OCI-LY3 (cell line): ENCODE measurements around the gene NLRC5.

Experiments used
- H2AFZ ChIP-seq: fragments of 200-600, 300-600 bp; shearing (Covaris generic); 2 replicates; pipeline ENCODE4 v1.6.0; 2014; ENCODE audit warnings: antibody characterized with exemption, low read depth, low read length
- H3K27ac ChIP-seq: fragments of 200-600, 300-600 bp; sonication (generic); 2 replicates; pipeline ENCODE4 v1.5.1; 2014; ENCODE audit warnings: mild to moderate bottlenecking, low read length, moderate library complexity, mixed read lengths
- H3K27me3 ChIP-seq: fragments of 200-600, 300-600 bp; sonication (generic); 2 replicates; pipeline ENCODE4 v1.6.1; 2014; ENCODE audit warnings: low read depth, low read length, mixed read lengths
- H3K36me3 ChIP-seq: fragments of 200-600, 300-600 bp; sonication (generic); replicated peaks from 2 replicates; pipeline ENCODE3; 2014; ENCODE audit warnings: low read depth, low read length, mixed read lengths
- H3K4me1 ChIP-seq: fragments of 300-600, 200-600 bp; sonication (generic); 2 replicates; pipeline ENCODE4 v1.6.1; 2014; ENCODE audit warnings: low read length, mixed read lengths
- H3K4me2 ChIP-seq: fragments of 200-600, 300-600 bp; sonication (generic); 2 replicates; pipeline ENCODE4 v1.6.1; 2014; ENCODE audit warnings: low read length, mixed read lengths
- H3K4me3 ChIP-seq: fragments of 300-600, 200-600 bp; sonication (generic); 2 replicates; pipeline ENCODE4 v1.5.1; 2014; ENCODE audit warnings: antibody characterized with exemption, mild to moderate bottlenecking, low read length, moderate library complexity
- H3K79me2 ChIP-seq: fragments of 300-600, 200-600 bp; shearing (Covaris generic); 2 replicates; pipeline ENCODE4 v1.6.1; 2014; ENCODE audit warnings: mild to moderate bottlenecking, low read length, mixed read lengths
- H3K9ac ChIP-seq: fragments of 300-600, 200-600 bp; shearing (Covaris generic); 2 replicates; pipeline ENCODE4 v1.6.0; 2014; ENCODE audit warnings: mild to moderate bottlenecking, low read length, moderate library complexity
- H3K9me3 ChIP-seq: fragments of 200-600, 300-600 bp; shearing (Covaris generic); 2 replicates; pipeline ENCODE4 v1.6.1; 2014; ENCODE audit warnings: low read length, mixed read lengths; ENCODE audit not compliant: insufficient read depth
- H4K20me1 ChIP-seq: fragments of 200-600, 300-600 bp; sonication (generic); 2 replicates; pipeline ENCODE4 v1.6.1; 2016; ENCODE audit warnings: low read length, mixed read lengths; ENCODE audit not compliant: insufficient read depth
- CTCF ChIP-seq: fragments of 200-600, 300-600 bp; sonication (generic); IDR thresholded peaks from 2 replicates; pipeline ENCODE4 v1.5.1; 2014; ENCODE audit warnings: antibody characterized with exemption, low read length, low read depth
- EZH2phosphoT487 ChIP-seq: fragments of 200-600 bp; shearing (Covaris generic); IDR thresholded peaks from 2 replicates; pipeline ENCODE4 v1.6.1; 2018; ENCODE audit warnings: antibody characterized with exemption, mixed run types, low read depth

NLRC5 gene

DNA sequence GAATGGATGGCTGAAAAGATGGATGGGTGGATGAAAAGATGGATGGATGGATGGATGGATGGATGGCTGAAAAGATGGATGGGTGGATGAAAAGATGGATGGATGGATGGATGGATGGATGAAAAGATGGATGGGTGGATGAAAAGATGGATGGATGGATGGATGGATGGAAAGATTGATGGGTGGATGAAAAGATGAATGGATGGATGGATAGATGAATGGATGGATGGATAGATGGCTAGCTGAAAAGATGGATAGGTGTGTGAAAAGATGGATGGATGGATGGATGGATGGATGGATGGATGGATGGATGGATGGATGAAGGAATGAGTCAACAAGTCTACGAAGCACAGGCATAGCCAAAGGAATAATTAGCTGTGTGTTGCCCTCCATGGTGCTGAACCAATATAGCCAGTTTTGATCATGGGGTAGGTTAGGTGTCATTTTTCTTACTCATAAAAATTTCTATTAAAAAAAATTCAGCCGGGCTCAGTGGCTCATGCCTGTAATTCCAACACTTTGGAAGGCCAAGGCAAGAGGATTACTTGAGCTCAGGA, 41.1 kb downstream of the NLRC5 start:
- no peak overlapping the region for H3K9ac ChIP-seq
- no peak overlapping the region for H3K27ac ChIP-seq
- H3K4me1 ChIP-seq = peaks cover 3% of the 10 kb centered on the region; the same call in 1 of the 2 replicates
- H3K36me3 ChIP-seq = peaks cover 11% of the 10 kb centered on the region
- H3K27me3 ChIP-seq = no peaks in the 10 kb centered on the region
- no peak for TF ChIP-seq CTCF
- TF ChIP-seq EZH2phosphoT487 = no peak
- H3K79me2 ChIP-seq = no peaks in the 10 kb centered on the region
- no peak overlapping the region for H3K4me2 ChIP-seq
- H3K4me3 ChIP-seq = no peak overlapping the region
- no peaks in the 10 kb centered on the region for H3K9me3 ChIP-seq
- no peak overlapping the region for H2AFZ ChIP-seq
- H4K20me1 ChIP-seq = no peaks in the 10 kb centered on the region

DNA sequence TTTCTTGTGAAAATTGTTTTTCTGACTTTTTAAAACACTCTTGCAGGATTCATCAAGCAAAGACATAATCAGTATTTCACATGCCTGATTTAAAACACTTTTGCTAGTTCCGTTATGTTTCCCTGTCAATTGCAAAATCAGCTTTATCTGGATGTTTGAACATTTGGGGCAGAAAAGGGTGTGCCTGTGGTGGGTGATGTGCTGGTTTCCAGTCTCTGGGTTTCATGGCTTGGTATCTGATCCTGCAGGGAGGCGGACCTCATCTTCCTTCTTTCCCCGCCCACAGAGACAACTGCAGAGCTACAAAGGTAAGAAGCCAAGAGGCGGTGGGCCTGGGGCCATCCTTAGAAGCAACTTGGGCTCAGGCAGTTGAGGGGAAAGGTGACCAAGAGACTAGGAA, 41.8 kb downstream of the NLRC5 start:
- no peaks in the 10 kb centered on the region for H4K20me1 ChIP-seq
- H3K27me3 ChIP-seq = no peaks in the 10 kb centered on the region
- no peak overlapping the region for H2AFZ ChIP-seq
- TF ChIP-seq EZH2phosphoT487 (no peak), CTCF (no peak)
- H3K4me2 ChIP-seq = no peak overlapping the region
- no peaks in the 10 kb centered on the region for H3K9me3 ChIP-seq
- H3K9ac ChIP-seq = no peak overlapping the region
- no peaks in the 10 kb centered on the region for H3K79me2 ChIP-seq
- H3K4me3 ChIP-seq = no peak overlapping the region
- no peak overlapping the region for H3K27ac ChIP-seq
- H3K36me3 ChIP-seq = peaks cover 10% of the 10 kb centered on the region
- peaks cover 3% of the 10 kb centered on the region; the same call in 1 of the 2 replicates for H3K4me1 ChIP-seq

DNA sequence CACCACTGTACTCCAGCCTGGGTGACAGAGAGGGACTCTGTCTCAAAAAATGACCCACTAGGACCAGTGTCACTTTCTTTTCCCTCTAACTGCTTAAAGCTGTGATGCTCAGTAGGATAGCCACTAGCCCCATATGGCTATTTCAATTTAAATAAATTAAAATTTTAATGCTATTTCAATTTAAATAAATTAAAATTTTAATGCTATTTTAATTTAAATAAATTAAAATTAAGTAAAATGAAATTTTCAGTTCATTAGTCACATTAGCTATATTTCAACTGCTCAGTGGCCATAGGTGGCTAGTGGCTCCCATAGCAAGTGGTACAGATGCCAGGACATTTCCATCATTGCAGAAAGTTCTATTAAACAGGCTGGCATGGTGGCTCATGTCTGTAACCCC, 43.0 kb downstream of the NLRC5 start:
- Histone ChIP-seq H3K36me3 (peaks cover 10% of the 10 kb centered on the region), H3K4me1 (peaks cover 3% of the 10 kb centered on the region; the same call in 1 of the 2 replicates), H3K79me2 (no peaks in the 10 kb centered on the region), H3K4me2 (no peak overlapping the region), H4K20me1 (no peaks in the 10 kb centered on the region), H3K9me3 (no peaks in the 10 kb centered on the region), H3K27ac (no peak overlapping the region), H2AFZ (no peak overlapping the region), H3K4me3 (no peak overlapping the region), H3K27me3 (no peaks in the 10 kb centered on the region), H3K9ac (no peak overlapping the region)
- TF ChIP-seq EZH2phosphoT487 = no peak
- TF ChIP-seq CTCF = no peak

GRCh38 chr16:57032931-57033330, 43.6 kb downstream of the NLRC5 start:
- H3K9ac ChIP-seq = no peak overlapping the region
- no peaks in the 10 kb centered on the region for H4K20me1 ChIP-seq
- H3K79me2 ChIP-seq = no peaks in the 10 kb centered on the region
- no peaks in the 10 kb centered on the region for H3K27me3 ChIP-seq
- TF ChIP-seq EZH2phosphoT487 (no peak), CTCF (no peak)
- no peaks in the 10 kb centered on the region for H3K9me3 ChIP-seq
- H3K4me1 ChIP-seq = peaks cover 4% of the 10 kb centered on the region; the same call in 1 of the 2 replicates
- H2AFZ ChIP-seq = no peak overlapping the region
- no peak overlapping the region for H3K27ac ChIP-seq
- no peak overlapping the region for H3K4me3 ChIP-seq
- no peak overlapping the region for H3K4me2 ChIP-seq
- peaks cover 10% of the 10 kb centered on the region for H3K36me3 ChIP-seq
